H54 (cell line): ENCODE measurements around the gene ROR2.

Experiments used
- DNase-seq: peaks from one replicate; pipeline ENCODE4 v3.0.0; 2011; ENCODE audit warnings: low spot score, mixed read lengths; ENCODE audit not compliant: insufficient read length
- FAIRE-seq: peaks from 3 replicates; lab custom pipeline; 2011; peaks lifted over from hg19 to GRCh38; lab: Jason Lieb, UNC
- POLR2A ChIP-seq: IDR thresholded peaks from 2 replicates; pipeline ENCODE4 v1.6.1; 2011; ENCODE audit warnings: low read depth, mild to moderate bottlenecking, low read length

The ROR2 gene

GRCh38 chr9:91677822-91678436 is 272.1 kb downstream of the ROR2 start:
- DNase-seq, result no peak
- no peak for TF ChIP-seq POLR2A
- FAIRE-seq, result no peak

- FAIRE-seq, result no peak
- no peak for DNase-seq
These were observed 272.7 kb downstream of the ROR2 start for GRCh38 chr9:91677331-91677730.

GRCh38 chr9:91676046-91676445 is 274.0 kb downstream of the ROR2 start:
- TF ChIP-seq POLR2A, result no peak
- DNase-seq (no peak), FAIRE-seq (no peak)

More at GRCh38 chr9:91677331-91677730, 272.7 kb downstream of the ROR2 start:
- TF ChIP-seq POLR2A, result no peak

- DNase-seq (no peak), FAIRE-seq (no peak)
- TF ChIP-seq POLR2A, result no peak
These were observed 285.4 kb downstream of the ROR2 start for GRCh38 chr9:91664663-91665062.

GRCh38 chr9:91663858-91664257 is 286.2 kb downstream of the ROR2 start:
- no peak for DNase-seq
- no peak for TF ChIP-seq POLR2A
- no peak for FAIRE-seq

GRCh38 chr9:91661451-91661850 is 288.6 kb downstream of the ROR2 start:
- no peak for DNase-seq
- no peak for TF ChIP-seq POLR2A
- no peak for FAIRE-seq

- FAIRE-seq, result no peak
- no peak for DNase-seq
- no peak for TF ChIP-seq POLR2A
These were observed 289.5 kb downstream of the ROR2 start for GRCh38 chr9:91660521-91660920.

- TF ChIP-seq POLR2A, result no peak
- FAIRE-seq (no peak), DNase-seq (no peak)
These were observed 290.2 kb downstream of the ROR2 start for GRCh38 chr9:91659529-91660495.

- DNase-seq, result no peak
- TF ChIP-seq POLR2A, result no peak
These were observed 291.4 kb downstream of the ROR2 start for GRCh38 chr9:91658513-91659105.

GRCh38 chr9:91657501-91657900 is 292.5 kb downstream of the ROR2 start:
- FAIRE-seq (no peak), DNase-seq (no peak)
- no peak for TF ChIP-seq POLR2A

More at GRCh38 chr9:91658513-91659105, 291.4 kb downstream of the ROR2 start:
- no peak for FAIRE-seq

- no peak for TF ChIP-seq POLR2A
- FAIRE-seq, result no peak
- DNase-seq, result no peak
These were observed 294.4 kb downstream of the ROR2 start for GRCh38 chr9:91655658-91656057.

GRCh38 chr9:91655215-91655614 is 294.8 kb downstream of the ROR2 start:
- FAIRE-seq (no peak), DNase-seq (no peak)
- TF ChIP-seq POLR2A, result no peak

- FAIRE-seq (no peak), DNase-seq (no peak)
- no peak for TF ChIP-seq POLR2A
These were observed 295.5 kb downstream of the ROR2 start for GRCh38 chr9:91654527-91654926.

- TF ChIP-seq POLR2A, result no peak
- FAIRE-seq, result no peak
- no peak for DNase-seq
These were observed 302.7 kb downstream of the ROR2 start for GRCh38 chr9:91647371-91647770.
